ENCODE data around the gene NHEJ1.

The NHEJ1 gene

GRCh38 chr2:219120082-219120481 lies 40.5 kb downstream of the NHEJ1 start:
- no peak for DNase-seq

- DNase-seq: peak; percentile 73
These were observed 41.1 kb downstream of the NHEJ1 start for GRCh38 chr2:219119422-219120043.

- DNase-seq: no peak
These were observed 42.1 kb downstream of the NHEJ1 start for GRCh38 chr2:219118504-219118903.

GRCh38 chr2:219116776-219117646 lies 43.6 kb downstream of the NHEJ1 start:
- DNase-seq: no peak

- no peak for DNase-seq
These were observed 47.8 kb downstream of the NHEJ1 start for GRCh38 chr2:219112651-219113338.

- no peak for DNase-seq
These were observed 48.6 kb downstream of the NHEJ1 start for GRCh38 chr2:219112062-219112406.

- no peak for DNase-seq
These were observed 49.1 kb downstream of the NHEJ1 start for GRCh38 chr2:219111375-219112061.

GRCh38 chr2:219109471-219109870 lies 51.1 kb downstream of the NHEJ1 start:
- DNase-seq: peak; percentile 83

DNA sequence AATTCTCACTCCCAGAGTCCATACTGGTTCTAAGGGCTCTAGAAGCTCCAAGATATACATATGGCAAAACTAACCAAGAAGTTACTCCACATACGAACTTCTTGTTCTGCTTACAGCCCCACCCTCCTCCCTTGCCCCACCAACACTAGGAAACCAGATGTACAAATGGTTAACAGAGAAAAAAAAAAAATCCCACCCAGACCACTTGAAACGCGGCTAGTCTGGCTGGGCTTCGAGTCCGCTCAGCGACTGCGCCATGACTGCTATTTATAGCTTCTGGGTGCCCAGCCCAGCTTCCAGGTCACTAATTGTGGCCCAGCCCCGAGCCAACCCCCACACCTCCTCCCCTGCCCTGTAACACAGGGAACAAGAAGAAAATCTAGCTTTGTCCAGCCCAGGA lies 52.9 kb downstream of the NHEJ1 start:
- DNase-seq: no peak

DNA sequence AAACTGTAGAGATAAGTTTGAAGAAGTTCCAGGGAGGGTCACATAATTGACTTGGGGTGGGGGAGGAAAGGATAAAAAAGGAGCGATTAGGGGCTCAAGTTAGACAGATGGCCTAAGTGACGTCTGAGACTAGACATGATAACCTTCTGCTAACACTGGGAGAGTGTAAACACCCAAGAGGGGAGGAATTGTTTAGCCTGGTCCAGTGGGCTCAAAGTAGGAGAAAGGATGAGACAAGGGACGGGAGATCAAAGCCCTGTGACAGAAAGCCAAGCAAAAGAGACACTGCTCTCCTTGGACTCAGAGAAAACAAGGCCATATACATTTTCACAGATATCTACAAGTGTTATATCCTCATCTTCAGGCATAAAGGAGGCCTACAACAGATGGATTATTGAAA lies 54.4 kb downstream of the NHEJ1 start:
- DNase-seq: no peak

DNA sequence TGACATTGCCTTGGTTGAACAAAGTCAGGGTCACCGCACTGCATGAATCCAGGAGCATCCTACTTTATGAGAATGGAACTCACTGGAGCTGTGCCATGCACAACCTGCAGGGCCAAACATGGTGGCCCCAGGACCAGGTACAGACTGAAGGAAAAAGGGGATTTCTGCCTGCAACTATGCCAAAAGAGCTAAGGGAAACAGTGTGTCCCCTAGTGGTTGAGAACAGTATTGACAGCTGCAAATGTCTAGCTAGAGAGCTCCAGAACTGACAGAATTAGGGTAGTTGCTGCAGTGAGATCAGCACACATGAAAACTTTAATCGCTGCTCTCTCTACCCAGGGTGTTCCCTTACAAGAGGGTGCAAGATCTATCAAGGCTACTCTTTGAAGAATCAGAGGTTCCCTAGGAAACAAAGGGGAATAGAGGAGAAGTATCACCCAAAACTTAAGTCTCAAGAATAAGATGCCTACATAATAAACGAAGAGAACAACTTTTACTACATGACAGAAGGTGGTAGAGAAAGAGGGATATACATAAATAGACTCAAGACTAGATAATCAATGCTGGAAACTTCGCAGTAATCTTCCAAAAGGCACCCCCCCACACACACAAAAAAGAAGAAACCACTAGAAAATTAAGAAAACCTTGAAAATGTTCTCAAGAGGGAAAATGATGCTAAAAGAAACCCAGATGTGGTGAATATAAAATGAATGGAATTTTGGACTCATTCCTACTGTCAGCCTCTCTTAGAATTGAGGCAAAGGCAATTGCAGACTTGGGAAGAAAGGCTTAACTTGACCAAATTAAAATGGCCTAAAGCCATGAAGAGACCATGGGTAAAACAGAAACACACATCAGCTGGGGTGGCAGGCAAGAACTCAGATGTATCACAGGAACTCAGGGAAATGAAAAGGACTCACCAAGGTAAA lies 56.2 kb downstream of the NHEJ1 start:
- peak; percentile 59 for DNase-seq

GRCh38 chr2:219099329-219099728 lies 61.3 kb downstream of the NHEJ1 start:
- no peak for DNase-seq

DNA sequence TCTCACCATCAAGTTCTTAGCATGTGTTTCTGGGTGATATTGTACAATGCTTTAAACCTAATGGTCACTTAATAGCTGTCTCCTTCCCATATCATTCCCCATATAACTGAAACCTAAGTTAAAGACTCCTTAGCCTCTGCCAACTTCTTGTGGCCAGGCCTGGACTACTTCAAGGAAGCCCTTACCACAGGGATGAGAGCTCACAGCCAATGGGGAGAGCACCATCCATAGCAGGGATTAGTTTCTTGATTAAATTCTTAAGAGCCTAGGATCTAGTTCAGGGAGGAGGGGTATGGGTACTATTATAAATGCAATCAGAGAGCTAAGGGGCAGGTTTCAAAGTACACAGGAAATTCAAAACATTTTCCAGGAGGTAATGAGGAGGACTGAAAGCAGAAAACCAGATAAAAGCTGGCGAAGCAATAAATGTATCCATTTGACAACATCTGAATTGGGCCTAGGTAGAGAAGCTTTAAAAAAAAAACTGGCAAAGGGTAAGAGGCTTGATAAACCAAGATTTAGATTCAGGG lies 65.1 kb downstream of the NHEJ1 start:
- no peak for DNase-seq

DNA sequence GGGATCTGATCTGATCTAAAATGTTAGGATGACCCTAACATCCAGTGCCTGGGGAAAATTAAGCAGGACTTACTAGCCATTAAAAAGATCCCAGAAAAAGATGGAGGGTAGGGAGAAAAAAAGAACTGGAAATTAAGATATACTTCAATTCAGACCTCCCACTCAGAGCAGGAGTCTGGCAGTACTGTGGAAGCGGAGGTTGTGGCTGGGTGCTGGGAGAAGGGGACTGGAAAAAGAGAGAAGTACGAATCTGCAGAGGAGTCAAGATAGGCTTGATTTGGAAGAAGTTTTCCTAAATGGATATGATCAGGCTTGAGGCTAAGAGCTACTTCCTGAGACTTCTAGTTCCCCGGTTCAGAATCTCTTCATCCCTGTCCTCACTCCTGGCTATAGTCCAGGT lies 66.4 kb downstream of the NHEJ1 start:
- DNase-seq: no peak

DNA sequence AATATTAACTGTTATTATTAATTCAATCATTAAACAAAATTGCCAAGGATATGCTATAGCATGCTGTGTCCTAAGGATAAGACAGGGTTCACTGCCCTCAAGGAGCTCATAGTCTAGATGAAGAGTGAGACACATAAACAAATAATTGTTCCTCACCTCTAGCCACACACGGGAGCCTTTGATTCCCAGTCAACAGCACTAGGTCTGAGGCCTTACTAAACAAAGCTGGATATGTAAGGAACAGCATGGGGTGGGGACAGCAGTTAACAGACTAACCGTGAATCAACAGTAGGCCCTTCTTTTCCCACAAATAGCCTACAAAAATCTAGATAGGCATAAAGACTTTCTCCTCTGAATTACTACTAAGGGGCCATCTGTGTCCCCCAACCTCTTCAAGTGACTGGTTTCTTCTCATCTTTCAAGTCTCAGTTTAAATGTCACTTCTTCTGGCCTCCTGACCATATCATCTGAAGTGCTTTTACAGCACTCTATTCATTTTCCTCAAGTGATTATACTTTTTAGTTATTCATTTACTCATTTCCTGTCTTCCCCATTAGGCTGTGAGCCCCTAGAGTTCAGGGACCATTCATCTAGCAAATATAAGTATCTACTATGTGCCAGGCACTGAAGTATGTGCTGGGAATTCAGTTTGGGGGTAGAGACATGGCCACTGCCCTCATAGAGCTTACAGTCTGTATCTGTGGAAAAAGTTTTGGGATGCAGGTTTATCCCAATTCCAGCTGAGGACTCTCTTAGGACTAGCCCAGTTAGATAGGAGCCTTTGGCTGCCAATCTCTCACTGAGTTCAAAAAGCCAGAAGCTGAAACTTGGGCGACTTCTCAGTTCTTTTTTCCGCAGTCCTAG lies 69.9 kb downstream of the NHEJ1 start:
- no peak for DNase-seq

- no peak for DNase-seq
These were observed 71.3 kb downstream of the NHEJ1 start for GRCh38 chr2:219089330-219089729.

DNA sequence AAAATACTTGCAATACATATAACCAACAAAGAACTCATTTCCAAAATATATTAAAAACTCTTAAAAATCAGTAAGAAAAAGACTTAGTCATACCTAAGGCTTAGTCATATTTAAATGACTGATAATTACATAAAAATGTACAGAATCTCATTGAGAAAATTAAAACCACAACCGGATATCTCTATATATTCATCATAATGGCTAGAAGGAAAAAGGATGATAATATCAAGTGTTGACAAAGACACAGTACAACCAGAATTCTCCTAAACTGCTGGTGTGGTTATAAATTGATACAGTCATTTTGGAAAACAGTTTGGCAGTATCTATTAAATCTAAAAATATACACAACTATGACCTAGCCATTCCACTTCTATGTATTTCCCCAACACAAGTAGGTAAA lies 72.8 kb downstream of the NHEJ1 start:
- DNase-seq: no peak

DNA sequence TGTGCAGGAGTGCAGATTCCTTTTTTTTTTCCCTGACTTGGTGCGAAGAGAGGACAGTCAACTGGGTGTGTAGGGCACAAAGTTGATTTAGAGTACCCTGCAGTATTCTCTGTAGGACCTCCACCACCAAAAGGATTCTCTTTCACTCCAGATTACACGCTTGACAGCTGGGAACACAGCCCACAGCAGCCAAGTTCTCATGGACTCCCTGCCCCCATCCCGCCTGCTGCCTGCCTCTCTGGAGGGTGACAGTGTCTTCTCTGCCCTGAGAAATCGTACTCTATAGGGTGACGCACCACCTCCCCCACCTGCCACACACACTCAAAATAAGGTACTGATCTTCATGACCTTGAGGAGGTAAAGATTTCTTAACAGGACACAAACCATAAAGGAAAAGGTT lies 73.3 kb downstream of the NHEJ1 start:
- DNase-seq: no peak

DNA sequence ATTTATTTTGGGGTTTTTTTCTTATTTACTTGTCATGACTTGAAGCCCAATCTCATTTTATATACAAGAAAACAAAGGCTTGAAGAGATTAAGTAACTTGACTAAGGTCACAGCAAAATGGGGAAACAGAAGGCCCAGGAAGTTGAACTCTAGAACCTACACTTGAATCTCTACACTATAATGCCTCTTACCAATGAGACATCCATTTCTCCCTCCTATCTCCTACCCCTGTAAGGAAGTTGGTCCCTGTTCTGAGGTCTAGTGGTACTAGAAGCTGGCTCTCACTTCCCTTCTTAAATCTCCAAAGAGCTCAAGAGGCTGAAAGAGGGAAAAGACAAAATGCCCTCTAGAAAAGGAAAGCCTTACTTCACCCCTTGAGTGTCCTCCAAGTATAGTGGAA lies 74.4 kb downstream of the NHEJ1 start:
- no peak for DNase-seq

- DNase-seq: no peak
These were observed 75.8 kb downstream of the NHEJ1 start for GRCh38 chr2:219084791-219085190.

Data from islet precursor cell (in vitro differentiated cells).